Pericardium fibroblast (primary cell): ENCODE data around the gene LYZL6. TPM values are rescaled to one million over a fixed set of nuclear protein-coding genes. Genes with fewer than 3 reads are reported as not detected.

Experiments
- total RNA-seq: library from RNA; depleted of rRNA; stranded (reverse); fragments of >200 nt; gene quantifications from 2 replicates; pipeline ENCODE4 v1.2.3, GENCODE V29; 2015

LYZL6 gene
- not detected in 2 replicates for total RNA-seq

GRCh38 chr17:35943537-35943936 is at the start of gene LYZL6:
Gene LYZL6, minus strand, starts transcription at chr17:35943713. Its CDS starts 4,357 bp downstream, at chr17:35939356.

GRCh38 chr17:35986643-35987042 is 43.1 kb upstream of the LYZL6 start, which contains the start of gene CCL14:
Gene CCL14, minus strand, starts transcription at chr17:35986729. Its CDS starts 80 bp downstream, at chr17:35986649.

GRCh38 chr17:35981246-35981645 is 37.7 kb upstream of the LYZL6 start, which contains the start of gene CCL16:
Gene CCL16, minus strand, starts transcription at chr17:35981497. Its CDS starts 77 bp downstream, at chr17:35981420.

GRCh38 chr17:35930211-35931065 is 13.1 kb downstream of the LYZL6 start, which contains the start of gene RDM1:
Gene RDM1, minus strand, starts transcription at chr17:35930773. Its CDS starts 46 bp downstream, at chr17:35930727.

Other genes with a start within 250 kb of the LYZL6 start
- 9.6 and 11.9 TPM in 2 replicates for gene RASL10B, start 212.1 kb downstream of the LYZL6 start, total RNA-seq
- 0.23 TPM in 1 of 2 replicates, not detected in the other for gene GAS2L2, start 190.5 kb downstream of the LYZL6 start, total RNA-seq
- gene C17orf50, start 182.8 kb downstream of the LYZL6 start, total RNA-seq, result not detected in 2 replicates
- 8.5 and 12.9 TPM in 2 replicates for gene MMP28, start 148.1 kb downstream of the LYZL6 start, total RNA-seq
- gene TAF15, start 134.2 kb downstream of the LYZL6 start, total RNA-seq, result 17.7 and 40.2 TPM in 2 replicates
- gene HEATR9, start 74.8 kb downstream of the LYZL6 start, total RNA-seq, result not detected in 2 replicates
- not detected in 2 replicates for gene CCL5, start 63.4 kb downstream of the LYZL6 start, total RNA-seq
- gene RDM1, start 12.9 kb downstream of the LYZL6 start, total RNA-seq, result 0.70 TPM in 1 of 2 replicates, not detected in the other
- gene CCL16, start 37.8 kb upstream of the LYZL6 start, total RNA-seq, result not detected in 2 replicates
- not detected in 2 replicates for gene CCL14, start 43.0 kb upstream of the LYZL6 start, total RNA-seq
- not detected in 2 replicates for gene CCL15, start 57.8 kb upstream of the LYZL6 start, total RNA-seq
- not detected in 2 replicates for gene CCL23, start 74.3 kb upstream of the LYZL6 start, total RNA-seq
- not detected in 2 replicates for gene CCL18, start 120.6 kb upstream of the LYZL6 start, total RNA-seq
- gene CCL3, start 146.4 kb upstream of the LYZL6 start, total RNA-seq, result not detected in 2 replicates
- gene CCL4, start 160.1 kb upstream of the LYZL6 start, total RNA-seq, result not detected in 2 replicates
- not detected in 2 replicates for gene TBC1D3B, start 232.9 kb upstream of the LYZL6 start, total RNA-seq